HG03439 (cell line): ENCODE measurements around the gene RNF144A.

Source experiments
- ATAC-seq: cut with Tn5 transposase; IDR thresholded peaks from one replicate; pipeline ENCODE4 v1.9.1; 2021; ENCODE audit warnings: mild to moderate bottlenecking, moderate library complexity; ENCODE audit not compliant: unreplicated experiment

The RNF144A gene

GRCh38 chr2:7035884-7036283 is 118.7 kb downstream of the RNF144A start:
- ATAC-seq: no peak

- ATAC-seq: peak; percentile 91
Measured at GRCh38 chr2:7037340-7038333, 120.4 kb downstream of the RNF144A start.

DNA sequence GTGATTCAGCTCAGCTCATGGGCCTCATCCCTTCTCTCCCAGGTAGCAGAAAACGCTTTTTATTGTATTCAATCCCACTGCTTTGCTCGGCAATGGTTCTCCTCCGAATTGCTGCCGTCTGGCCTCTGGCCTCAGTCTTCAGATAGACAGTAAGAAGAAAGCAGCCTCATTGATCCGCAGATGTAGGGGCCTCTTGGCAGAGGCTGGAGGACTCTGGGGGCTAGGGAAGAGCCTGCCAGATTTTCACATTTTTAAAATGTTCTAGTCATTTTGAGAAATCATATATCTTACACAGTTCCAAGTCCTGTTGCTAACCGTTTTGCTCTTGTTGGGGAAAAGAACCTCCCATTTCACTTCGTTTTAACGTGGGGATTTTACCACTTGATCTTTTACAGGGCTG is 123.3 kb downstream of the RNF144A start:
- ATAC-seq: no peak

GRCh38 chr2:7041421-7041820 is 124.2 kb downstream of the RNF144A start:
- ATAC-seq: no peak

- no peak for ATAC-seq
Measured at GRCh38 chr2:7043690-7044089, 126.5 kb downstream of the RNF144A start.

- ATAC-seq: peak; percentile 68
Measured at GRCh38 chr2:7044253-7045250, 127.3 kb downstream of the RNF144A start.

DNA sequence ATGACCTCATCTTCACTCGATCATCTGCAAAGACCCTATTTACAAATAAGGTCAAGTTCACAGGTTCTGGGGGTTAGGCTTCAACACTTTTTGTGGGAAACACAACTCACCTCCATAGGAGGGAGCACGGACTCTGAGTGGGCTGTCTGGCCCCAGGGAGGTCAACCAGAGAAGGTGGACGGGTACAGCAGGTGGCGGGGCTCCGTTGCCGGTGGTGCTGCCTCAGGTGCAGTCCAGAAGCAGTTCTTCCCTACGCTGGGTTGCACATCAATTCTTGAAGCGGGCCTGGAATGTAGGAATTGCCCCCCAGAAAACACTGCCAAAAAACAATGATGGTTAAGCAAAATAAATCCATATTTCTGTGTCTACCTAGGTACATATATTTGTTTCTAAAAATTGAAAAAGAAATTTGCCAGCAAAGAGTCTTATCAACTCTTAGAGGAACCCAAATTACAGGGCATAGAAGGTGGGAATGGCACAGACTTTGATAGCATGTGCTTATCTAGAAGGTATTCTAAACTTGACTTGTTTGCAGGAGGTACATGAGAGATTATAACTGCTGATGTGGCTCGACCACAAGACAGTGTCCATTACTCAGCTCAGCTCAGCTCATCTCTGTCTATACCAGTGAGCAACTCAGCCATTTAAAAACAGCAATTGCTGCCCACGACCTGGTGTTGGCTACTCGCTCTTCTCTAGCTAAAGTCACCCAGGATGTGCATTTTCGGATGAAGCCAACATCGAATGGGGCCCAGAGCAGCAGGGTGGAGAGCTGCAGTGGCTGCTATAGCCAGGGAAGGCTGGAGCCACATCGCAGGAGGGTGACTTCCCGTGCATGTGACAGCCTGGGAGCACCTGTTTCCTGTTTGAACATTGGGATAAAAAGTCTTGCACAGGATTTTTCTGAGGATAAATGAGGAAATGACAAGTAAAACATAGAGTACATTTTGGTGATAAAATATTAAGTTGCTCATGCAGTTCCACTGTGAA is 128.7 kb downstream of the RNF144A start:
- no peak for ATAC-seq

DNA sequence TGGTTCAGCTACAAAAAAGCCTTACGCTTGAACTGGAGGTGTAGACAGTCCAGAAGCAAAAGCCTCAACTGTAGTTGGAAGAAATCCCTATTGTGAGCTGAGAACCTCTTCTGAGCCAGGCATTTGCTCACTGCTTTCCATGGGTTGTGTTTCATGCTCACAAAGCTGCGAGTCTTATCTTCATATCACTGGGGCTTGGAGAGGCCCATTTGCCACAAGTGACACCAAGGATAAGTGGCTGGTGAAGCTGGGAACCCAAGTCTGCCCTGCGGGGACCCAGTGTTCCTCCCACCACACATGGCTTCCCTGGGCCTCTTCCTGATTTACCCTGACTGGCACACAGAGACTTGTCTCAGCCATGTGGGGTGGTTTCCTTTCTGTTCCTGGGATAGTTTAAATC is 130.4 kb downstream of the RNF144A start:
- no peak for ATAC-seq

GRCh38 chr2:7048762-7049294 is 131.6 kb downstream of the RNF144A start:
- no peak for ATAC-seq

- no peak for ATAC-seq
Measured at GRCh38 chr2:7052404-7052803, 135.2 kb downstream of the RNF144A start.

- ATAC-seq: no peak
Measured at GRCh38 chr2:7053650-7054265, 136.5 kb downstream of the RNF144A start.

DNA sequence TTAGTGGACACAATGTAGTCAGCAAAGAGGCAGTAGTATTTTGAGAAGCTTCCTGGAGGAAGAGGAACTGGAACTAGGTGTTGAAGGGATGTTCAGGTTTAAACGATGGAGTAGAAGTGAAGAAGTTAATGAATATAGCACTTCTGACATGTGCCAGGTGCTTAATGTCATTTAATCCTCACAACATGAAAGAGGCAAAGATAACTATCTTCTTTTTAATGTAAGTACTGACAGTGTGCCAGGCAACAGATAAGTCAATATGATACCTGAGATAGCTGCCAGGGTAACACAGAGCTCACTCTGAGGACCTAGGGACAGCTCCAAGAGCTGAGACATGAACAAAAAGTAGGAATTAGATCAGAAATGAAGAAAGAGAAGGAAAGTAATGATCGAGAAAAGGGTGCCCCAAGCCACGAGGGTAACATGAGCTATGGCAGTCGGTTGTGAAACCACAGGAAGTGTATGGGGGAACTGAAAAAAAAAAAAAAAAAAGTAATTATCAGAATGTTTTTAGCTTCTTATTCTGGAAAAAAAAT is 140.7 kb downstream of the RNF144A start:
- peak; percentile 61 for ATAC-seq

- ATAC-seq: no peak
Measured at GRCh38 chr2:7060156-7060555, 142.9 kb downstream of the RNF144A start.

GRCh38 chr2:7060631-7061449 is 143.6 kb downstream of the RNF144A start:
- no peak for ATAC-seq

- ATAC-seq: no peak
Measured at GRCh38 chr2:7061450-7061789, 144.2 kb downstream of the RNF144A start.

GRCh38 chr2:7061921-7062320 is 144.7 kb downstream of the RNF144A start:
- no peak for ATAC-seq

- ATAC-seq: no peak
Measured at GRCh38 chr2:7063789-7064188, 146.6 kb downstream of the RNF144A start.

DNA sequence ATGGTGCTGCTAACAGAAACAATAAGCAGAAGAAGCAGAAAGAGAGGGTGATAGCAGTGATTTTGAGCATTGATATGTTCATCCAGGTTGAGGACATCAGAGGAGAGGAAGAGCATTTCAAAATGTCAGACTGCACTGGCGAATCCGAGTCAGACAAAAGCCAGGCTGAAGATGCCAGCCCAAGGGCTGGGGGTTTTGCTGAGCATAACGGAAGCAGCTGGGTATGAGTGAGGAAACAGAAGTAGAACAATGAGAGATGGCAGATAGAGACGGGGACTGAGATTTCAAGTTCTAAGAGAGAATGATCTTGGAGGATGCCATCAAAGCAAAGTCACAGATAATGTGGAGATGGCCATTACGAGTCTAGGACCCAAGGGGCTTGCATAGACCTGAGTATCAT is 151.2 kb downstream of the RNF144A start:
- no peak for ATAC-seq
